Chondrocyte (in vitro differentiated cells): Measurements from ENCODE around the gene G6PC2. TPM values are rescaled to one million over a fixed set of nuclear protein-coding genes. Genes with fewer than 3 reads are reported as not detected.

ENCODE experiments used
- DNase-seq: peaks from one replicate; pipeline ENCODE4 v3.0.0; 2021; ENCODE audit warnings: mixed read lengths, low spot score
- H3K27ac Mint-ChIP-seq: one replicate; pipeline ENCODE4 v1.8.0; 2021; ENCODE audit warnings: mild to moderate bottlenecking, moderate library complexity, mixed read lengths; ENCODE audit not compliant: unreplicated experiment
- H3K27me3 Mint-ChIP-seq: 2 replicates; pipeline ENCODE4 v1.8.0; 2021; ENCODE audit warnings: low read depth, mixed read lengths
- H3K36me3 Mint-ChIP-seq: 2 replicates; pipeline ENCODE4 v1.8.0; 2021; ENCODE audit warnings: low read depth, mixed read lengths
- H3K4me1 Mint-ChIP-seq: 2 replicates; pipeline ENCODE4 v1.8.0; 2021; ENCODE audit warnings: low read depth, mild to moderate bottlenecking, mixed read lengths
- H3K4me3 Mint-ChIP-seq: one replicate; pipeline ENCODE4 v1.8.0; 2021; ENCODE audit warnings: mild to moderate bottlenecking, moderate library complexity, mixed read lengths; ENCODE audit not compliant: unreplicated experiment
- H3K9me3 Mint-ChIP-seq: 2 replicates; pipeline ENCODE4 v1.8.0; 2021; ENCODE audit warnings: low read depth, mixed read lengths
- CTCF ChIP-seq: fragments of 200-600 bp; sonication (generic); IDR thresholded peaks from 2 replicates; pipeline ENCODE4 v1.5.0; 2021; ENCODE audit warnings: antibody characterized with exemption, mild to moderate bottlenecking, moderate library complexity
- total RNA-seq: library from RNA; stranded (reverse); gene quantifications from 3 replicates; pipeline ENCODE4 v1.2.1, GENCODE V29; 2021

The G6PC2 gene
- total RNA-seq, 1 donor from 2014 or later, result not detected

- no peak for TF ChIP-seq CTCF
- Mint-ChIP-seq H3K27ac (no peak overlapping the region), H3K36me3 (no peaks in the 10 kb centered on the region), H3K4me3 (no peak overlapping the region), H3K4me1 (no peaks in the 10 kb centered on the region), H3K9me3 (no peaks in the 10 kb centered on the region), H3K27me3 (no peaks in the 10 kb centered on the region)
- DNase-seq, result no peak
Measured at GRCh38 chr2:168935810-168936581, 34.9 kb downstream of the G6PC2 start.

DNA sequence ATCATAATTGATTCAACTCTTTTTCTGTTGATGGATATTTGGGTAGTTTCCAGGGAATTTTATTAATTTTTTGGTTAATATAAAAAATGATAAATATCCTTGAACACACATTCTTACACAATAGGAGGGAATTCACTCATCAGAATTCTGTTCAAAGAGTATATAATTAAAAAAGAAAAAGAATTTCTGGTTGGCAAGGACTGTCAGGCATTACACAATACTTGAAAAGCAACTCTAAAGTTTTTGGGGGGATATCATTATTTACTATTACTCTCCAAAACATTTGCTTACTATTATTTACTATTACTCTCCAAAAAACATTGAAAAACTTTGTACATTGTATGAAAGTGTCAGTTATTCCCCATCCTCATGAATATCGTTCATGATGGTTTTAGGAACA is 38.0 kb downstream of the G6PC2 start:
- TF ChIP-seq CTCF, result no peak
- H3K9me3 Mint-ChIP-seq, result no peaks in the 10 kb centered on the region
- no peaks in the 10 kb centered on the region for H3K36me3 Mint-ChIP-seq
- H3K4me3 Mint-ChIP-seq, result no peak overlapping the region
- H3K27ac Mint-ChIP-seq, result no peak overlapping the region
- H3K4me1 Mint-ChIP-seq, result no peaks in the 10 kb centered on the region
- H3K27me3 Mint-ChIP-seq, result peaks cover 2% of the 10 kb centered on the region
- DNase-seq, result no peak

DNA sequence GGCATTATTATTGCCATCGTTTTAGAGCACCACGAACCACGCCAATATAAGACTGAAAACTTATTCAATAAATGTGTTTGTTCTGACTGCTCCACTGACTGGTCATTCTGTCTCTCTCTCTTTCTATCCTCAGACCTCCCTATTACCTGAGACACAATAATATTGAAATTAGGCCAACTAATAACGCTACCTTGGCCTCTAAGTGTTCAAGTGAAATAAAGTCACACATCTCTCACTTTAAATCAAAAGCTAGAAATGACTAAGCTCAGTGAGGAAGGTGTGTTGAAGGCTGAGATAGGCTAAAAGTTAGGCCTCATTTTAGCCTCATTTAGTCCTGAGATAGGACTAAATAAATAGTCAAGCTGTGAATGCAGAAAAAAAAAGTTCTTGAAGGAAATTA is 38.8 kb downstream of the G6PC2 start:
- Mint-ChIP-seq H3K27me3 (peaks cover 3% of the 10 kb centered on the region), H3K36me3 (no peaks in the 10 kb centered on the region), H3K4me3 (no peak overlapping the region), H3K4me1 (no peaks in the 10 kb centered on the region), H3K27ac (no peak overlapping the region), H3K9me3 (no peaks in the 10 kb centered on the region)
- TF ChIP-seq CTCF, result no peak
- no peak for DNase-seq

- Mint-ChIP-seq H3K27me3 (peaks cover 3% of the 10 kb centered on the region), H3K4me1 (no peaks in the 10 kb centered on the region)
Measured at GRCh38 chr2:168941297-168941696, 40.2 kb downstream of the G6PC2 start.

GRCh38 chr2:168944065-168944464 is 43.0 kb downstream of the G6PC2 start:
- no peak for DNase-seq
- no peaks in the 10 kb centered on the region for H3K36me3 Mint-ChIP-seq
- no peak for TF ChIP-seq CTCF
- H3K27me3 Mint-ChIP-seq, result peaks cover 6% of the 10 kb centered on the region
- H3K4me1 Mint-ChIP-seq, result no peaks in the 10 kb centered on the region
- H3K27ac Mint-ChIP-seq, result no peak overlapping the region
- H3K4me3 Mint-ChIP-seq, result no peak overlapping the region
- H3K9me3 Mint-ChIP-seq, result no peaks in the 10 kb centered on the region

More at GRCh38 chr2:168941297-168941696, 40.2 kb downstream of the G6PC2 start:
- no peaks in the 10 kb centered on the region for H3K36me3 Mint-ChIP-seq
- no peak for TF ChIP-seq CTCF
- H3K9me3 Mint-ChIP-seq, result no peaks in the 10 kb centered on the region
- H3K4me3 Mint-ChIP-seq, result no peak overlapping the region
- H3K27ac Mint-ChIP-seq, result no peak overlapping the region
- DNase-seq, result no peak
